Kidney capillary endothelial cell (primary cell): ENCODE results near the gene NPEPPS.
"Not testable (repeated sequence)": the region's sequence is repeated elsewhere in the genome, so short reads cannot be mapped to it uniquely, and the experiment has no call there.

Source experiments
- DNase-seq: peaks from one replicate; pipeline ENCODE4 v3.0.0-alpha.2; 2018; ENCODE audit warnings: low spot score

NPEPPS gene

GRCh38 chr17:47530557-47531232, at the start of gene NPEPPS:
NPEPPS (plus strand) TSS chr17:47531108; CDS start chr17:47531301, 193 bp downstream.
- peak; percentile 74 for DNase-seq

GRCh38 chr17:47491841-47492212, 39.1 kb upstream of the NPEPPS start:
- not testable (repeated sequence) for DNase-seq

GRCh38 chr17:47499074-47499473, 31.8 kb upstream of the NPEPPS start:
- not testable (repeated sequence) for DNase-seq

GRCh38 chr17:47499494-47499893, 31.4 kb upstream of the NPEPPS start:
- DNase-seq = not testable (repeated sequence)

GRCh38 chr17:47500620-47501019, 30.3 kb upstream of the NPEPPS start:
- DNase-seq = not testable (repeated sequence)

- DNase-seq = not testable (repeated sequence)
These were observed 28.7 kb upstream of the NPEPPS start for GRCh38 chr17:47502122-47502731.

GRCh38 chr17:47502776-47503455, 28.0 kb upstream of the NPEPPS start:
- DNase-seq = peak; percentile 35

GRCh38 chr17:47511701-47512146, 19.2 kb upstream of the NPEPPS start:
- not testable (repeated sequence) for DNase-seq

GRCh38 chr17:47513301-47513700, 17.6 kb upstream of the NPEPPS start:
- DNase-seq = not testable (repeated sequence)

- DNase-seq = not testable (repeated sequence)
These were observed 12.0 kb upstream of the NPEPPS start for GRCh38 chr17:47518880-47519279.

- DNase-seq = not testable (repeated sequence)
These were observed 11.5 kb upstream of the NPEPPS start for GRCh38 chr17:47519365-47519764.

- not testable (repeated sequence) for DNase-seq
These were observed 10.6 kb upstream of the NPEPPS start for GRCh38 chr17:47520279-47520678.

GRCh38 chr17:47521434-47521833, 9.5 kb upstream of the NPEPPS start:
- DNase-seq = not testable (repeated sequence)

GRCh38 chr17:47522341-47522740, 8.6 kb upstream of the NPEPPS start:
- DNase-seq = not testable (repeated sequence)

GRCh38 chr17:47531233-47531820, 419 bp downstream of the NPEPPS start:
- DNase-seq = not testable (repeated sequence)

GRCh38 chr17:47539085-47539484, 8.2 kb downstream of the NPEPPS start:
- DNase-seq = not testable (repeated sequence)

GRCh38 chr17:47541676-47542075, 10.8 kb downstream of the NPEPPS start:
- not testable (repeated sequence) for DNase-seq

GRCh38 chr17:47544327-47544726, 13.4 kb downstream of the NPEPPS start:
- DNase-seq = not testable (repeated sequence)

GRCh38 chr17:47554733-47555132, 23.8 kb downstream of the NPEPPS start:
- DNase-seq = not testable (repeated sequence)

- DNase-seq = not testable (repeated sequence)
These were observed 25.2 kb downstream of the NPEPPS start for GRCh38 chr17:47556108-47556507.

GRCh38 chr17:47560517-47561043, 29.7 kb downstream of the NPEPPS start:
- DNase-seq = not testable (repeated sequence)
